Sciatic nerve (tissue), 2 donors: ENCODE results near the gene MDM4. TPM values are rescaled to one million over a fixed set of nuclear protein-coding genes. Genes with fewer than 3 reads are reported as not detected.

Source experiments
- ATAC-seq: fragments of 200-7000 bp; cut with Tn5 transposase; one replicate; pipeline ENCODE4 v1.9.1; 2020; ENCODE audit warnings: mild to moderate bottlenecking, moderate library complexity
- DNase-seq: peaks from one replicate; pipeline ENCODE4 v3.0.0-alpha.2; 2020; ENCODE audit warnings: low spot score
- intact Hi-C: fragments of 100-400 bp; cut with DNase I; formaldehyde crosslinking; loops from one replicate; pipeline ENCODE4 v1.14.2; 2022
- total RNA-seq: library from RNA; stranded (reverse); fragmentation: NEBNext Ultra II Directional; extraction: Animal tissue kit (Norgen Biotek cat#: 25700); gene quantifications from one replicate; pipeline ENCODE4 v1.2.1, GENCODE V29; 2021
- donor health status: DM: no; HTN: no; CAD: no.
- donor health status: DM: no; HTN: no; CAD: no.

Gene MDM4
- total RNA-seq, 1 donor from 2014 or later = 157 TPM

DNA sequence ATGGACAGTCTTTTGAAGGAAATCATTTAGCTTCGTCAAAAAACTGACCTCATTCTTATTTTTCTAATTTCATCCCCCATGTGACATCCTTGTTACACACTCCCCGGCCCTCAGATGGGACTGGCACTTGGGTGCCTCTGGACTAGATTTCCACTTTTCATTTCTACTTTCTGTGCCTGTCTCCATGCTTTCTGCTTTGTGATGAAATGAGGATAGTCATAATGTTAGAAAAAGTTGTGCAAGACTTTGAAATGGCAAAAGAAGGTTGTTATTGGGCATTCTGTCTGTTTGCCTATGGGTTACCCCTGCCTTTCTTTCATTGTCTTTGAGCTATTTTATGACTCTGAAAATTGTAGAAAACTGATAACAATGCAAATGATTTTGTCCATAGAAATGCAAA, 54.9 kb downstream of the MDM4 start:
- DNase-seq = no peak
- no peak for ATAC-seq
- intact Hi-C loops = no loop called here

DNA sequence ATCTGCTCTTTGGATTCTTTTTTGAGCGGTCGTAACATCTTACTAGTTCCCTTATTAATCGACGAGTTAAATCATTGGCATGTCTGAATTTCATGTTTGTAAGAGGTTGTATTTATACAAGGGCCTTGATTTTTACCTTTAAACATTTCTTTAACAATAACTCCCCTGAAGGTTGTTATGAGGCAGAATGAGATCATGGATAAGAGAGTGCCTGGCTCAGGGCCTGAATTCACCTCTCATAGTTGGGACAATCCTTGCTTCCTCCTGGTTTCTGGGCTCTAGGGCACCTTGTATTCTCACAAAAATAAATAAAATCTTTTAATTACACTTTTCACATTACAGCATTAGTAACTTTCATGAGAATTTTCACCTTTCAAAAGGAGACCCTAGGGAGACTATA, 55.4 kb downstream of the MDM4 start:
- intact Hi-C loops = no loop called here
- no peak for DNase-seq
- no peak for ATAC-seq

DNA sequence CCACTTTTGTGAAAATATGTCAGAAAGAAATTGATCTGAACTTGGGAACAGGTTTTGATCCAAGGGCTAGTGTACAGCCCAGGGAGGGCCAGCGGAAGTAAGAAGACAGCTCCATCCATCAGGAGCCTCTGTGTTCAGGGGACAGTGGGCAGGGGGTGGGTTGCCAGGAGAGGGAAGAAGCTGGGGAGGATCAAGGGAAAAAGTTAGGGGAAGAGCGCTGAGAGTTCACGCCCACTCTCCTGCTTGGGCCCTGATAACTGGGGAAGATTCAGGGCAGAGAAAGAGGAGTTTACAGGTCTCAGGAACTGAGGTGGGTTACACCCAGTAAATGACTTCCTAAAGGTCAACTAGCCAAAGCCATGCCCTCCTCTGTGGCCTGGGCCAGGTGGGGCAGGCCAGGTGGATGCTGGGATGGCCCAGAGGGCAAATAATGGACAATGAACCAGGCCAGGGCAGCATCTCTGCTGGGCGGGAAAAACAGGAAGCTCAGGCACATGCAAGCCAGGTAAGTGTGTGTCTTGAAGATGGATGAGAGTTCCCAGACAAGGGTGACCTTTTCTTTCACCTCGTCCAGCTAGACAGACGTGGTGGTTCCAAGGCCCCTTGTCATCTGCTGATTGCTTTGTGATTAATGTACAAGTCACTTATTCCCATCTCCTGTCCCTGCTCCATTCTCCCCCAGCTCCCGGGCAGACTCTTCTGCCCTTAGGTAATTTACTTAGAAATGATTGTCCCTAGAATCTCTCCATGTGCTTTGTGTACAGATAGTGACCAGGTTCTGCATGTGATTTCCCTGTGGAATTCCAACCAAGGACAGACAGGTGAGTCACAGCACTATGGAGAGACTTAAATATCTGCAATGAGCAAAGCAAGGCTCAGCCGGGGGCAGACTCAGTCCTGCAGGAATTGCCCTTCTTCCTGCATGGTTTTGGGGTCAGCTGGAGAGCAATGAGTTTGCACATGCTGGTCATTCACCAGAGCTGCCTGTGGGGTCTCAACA, 57.0 kb downstream of the MDM4 start:
- ATAC-seq (no peak), DNase-seq (no peak)
- intact Hi-C loops = no loop called here

DNA sequence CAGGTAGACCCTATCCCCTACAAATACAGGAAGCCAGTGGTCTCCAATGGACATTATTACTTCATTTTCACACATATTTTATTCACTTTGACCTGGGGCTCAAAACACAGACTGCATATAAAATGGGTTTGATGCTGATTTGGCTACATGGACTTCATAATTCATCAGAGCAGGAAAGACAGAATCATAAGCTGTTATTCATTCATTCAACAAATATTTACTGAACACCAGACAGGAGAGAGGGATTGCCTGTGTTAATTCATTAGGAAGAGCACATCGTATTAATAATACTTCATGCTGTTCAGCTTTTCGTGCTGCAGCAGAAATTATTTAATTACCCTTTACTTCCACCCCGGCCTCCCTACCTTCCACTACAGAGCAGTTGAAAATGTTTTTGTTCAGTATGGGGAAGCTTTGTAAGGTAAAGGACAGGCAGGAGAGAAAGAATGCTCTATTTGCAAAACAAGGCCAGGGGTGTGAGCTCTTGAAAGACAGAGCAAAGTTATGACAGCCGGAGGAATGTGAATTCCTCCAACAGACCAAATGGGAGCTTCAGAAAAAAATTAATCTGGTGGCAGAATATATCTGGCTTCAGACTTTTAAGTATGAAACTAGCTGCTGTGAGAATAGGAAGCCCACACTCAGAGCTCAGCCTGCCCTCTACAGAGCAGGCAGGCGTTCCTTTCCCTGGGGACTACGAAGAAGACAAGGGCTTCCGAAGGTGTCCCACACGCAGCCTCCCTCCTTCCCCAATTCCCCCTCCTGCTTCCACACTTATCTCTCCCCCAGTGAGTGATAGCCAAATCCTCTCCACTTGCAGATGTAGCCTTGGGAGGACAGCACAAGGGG, 58.0 kb downstream of the MDM4 start:
- intact Hi-C loops = no loop called here
- ATAC-seq (no peak), DNase-seq (no peak)

DNA sequence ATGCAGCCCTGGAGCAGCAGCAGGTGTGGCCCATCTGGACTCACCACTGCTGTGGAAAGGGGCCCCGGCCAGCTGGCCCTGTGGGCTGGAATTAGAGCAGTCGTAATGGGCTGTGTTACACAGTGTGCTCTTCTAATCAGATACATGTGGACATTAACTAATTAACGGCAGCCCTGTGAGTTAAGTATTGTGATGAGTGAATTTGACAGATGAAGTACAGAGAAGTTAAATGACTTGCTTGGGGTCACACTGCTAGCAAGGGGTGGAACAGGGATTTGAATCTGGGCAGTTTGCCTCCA, 58.6 kb downstream of the MDM4 start:
- intact Hi-C loops = no loop called here
- DNase-seq (no peak), ATAC-seq (no peak)

DNA sequence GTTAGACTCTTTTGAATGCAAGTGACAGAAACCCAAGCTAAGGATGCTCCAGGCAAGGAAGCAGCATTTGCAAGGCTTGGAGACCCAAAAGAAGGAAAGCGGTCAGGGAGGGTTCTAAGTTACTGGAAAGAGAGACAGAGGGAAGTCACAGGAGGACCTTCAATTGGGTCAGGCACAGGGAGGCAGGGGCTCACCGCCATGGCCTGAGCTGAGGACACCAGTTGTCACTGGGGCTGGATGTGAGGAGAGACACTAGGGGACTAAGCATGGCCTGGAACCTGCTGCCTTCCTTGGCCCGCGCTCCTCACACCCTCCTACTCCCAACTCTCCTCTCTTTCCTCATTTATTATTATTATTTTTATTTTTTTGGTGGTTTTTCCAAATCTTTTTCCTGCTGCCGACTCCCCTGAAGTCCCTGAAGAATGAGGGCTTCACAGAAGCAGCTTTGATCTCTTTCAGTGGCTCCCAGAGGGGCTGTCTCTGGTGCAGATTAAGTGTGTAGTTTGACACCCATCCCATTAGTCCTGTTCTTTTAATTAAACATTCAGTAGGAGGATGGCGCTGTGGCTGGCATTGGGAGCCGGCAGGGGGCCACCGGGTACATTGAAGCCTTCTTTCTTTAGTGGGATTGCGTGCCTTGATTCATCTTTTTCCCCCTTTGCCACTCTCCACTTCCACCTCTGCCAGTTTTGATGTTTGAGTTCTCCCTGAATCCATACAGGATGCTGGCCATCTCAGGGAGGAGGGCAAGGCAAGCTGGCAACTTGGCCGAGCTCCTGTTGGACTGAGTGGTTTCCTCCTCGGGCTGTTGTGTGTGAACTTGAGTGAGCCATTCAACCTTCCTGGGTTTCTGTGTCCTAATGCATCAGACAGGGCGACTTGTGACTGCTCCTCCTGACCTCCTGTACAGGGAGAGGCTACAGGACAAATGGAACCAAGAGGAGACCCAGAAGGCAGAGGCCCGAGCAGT, 59.3 kb downstream of the MDM4 start:
- intact Hi-C loops = no loop called here
- ATAC-seq = no peak
- DNase-seq = no peak

DNA sequence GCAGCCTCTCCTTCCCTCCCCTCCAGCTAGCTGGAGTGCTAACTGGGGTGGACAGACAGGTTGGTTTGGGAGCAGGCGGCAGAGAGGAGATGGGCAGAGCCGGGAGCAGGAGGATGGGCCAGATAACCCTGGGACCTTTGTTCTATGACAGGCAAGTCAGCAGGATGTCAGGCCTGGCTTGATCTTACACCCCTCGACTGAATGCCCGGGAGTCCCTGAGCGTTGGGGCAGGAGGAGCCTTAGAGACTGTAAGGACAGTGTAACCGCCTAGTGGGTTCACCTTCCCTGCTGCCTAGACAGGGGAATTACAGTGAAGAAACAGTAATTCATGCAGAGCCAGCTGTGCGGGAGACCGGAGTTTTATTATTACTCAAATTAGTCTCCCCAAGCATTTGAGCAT, 60.2 kb downstream of the MDM4 start:
- no peak for ATAC-seq
- intact Hi-C loops = no loop called here

DNA sequence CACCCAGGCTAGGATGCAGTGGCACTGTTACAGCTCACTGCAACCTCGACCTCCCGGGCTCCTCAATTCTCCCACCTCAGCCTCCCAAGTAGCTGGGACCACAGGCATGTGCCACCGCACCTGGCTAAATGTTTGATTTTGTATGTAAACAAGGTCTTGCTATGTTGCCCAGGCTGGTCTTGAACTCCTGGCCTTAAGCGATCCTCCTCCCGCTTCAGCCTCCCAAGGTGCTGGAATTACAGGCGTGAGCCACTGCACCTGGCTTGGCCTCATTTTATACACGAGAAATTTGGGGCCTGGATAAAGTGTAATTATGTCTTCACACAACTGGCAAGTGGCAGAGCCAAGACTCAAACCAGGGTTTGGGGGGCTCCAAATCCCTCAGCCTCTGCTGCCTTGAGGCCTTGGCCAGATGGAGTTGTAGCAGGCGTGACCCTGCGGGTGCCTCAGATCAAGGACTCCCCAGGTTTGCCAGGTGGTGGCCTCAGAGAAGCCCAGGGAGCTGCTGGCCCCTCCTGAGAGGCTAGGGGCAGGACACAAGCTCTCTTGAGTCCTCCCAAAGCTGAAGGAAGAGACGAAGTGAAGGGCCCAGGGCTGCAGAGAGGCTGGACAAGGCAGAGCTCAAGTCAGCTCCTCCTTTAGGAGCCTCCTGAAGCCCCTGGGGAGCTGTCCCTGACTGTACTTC, 61.7 kb downstream of the MDM4 start:
- intact Hi-C loops = no loop called here
- ATAC-seq (no peak), DNase-seq (no peak)

More for the DNA sequence above, 60.2 kb downstream of the MDM4 start:
- DNase-seq = no peak

DNA sequence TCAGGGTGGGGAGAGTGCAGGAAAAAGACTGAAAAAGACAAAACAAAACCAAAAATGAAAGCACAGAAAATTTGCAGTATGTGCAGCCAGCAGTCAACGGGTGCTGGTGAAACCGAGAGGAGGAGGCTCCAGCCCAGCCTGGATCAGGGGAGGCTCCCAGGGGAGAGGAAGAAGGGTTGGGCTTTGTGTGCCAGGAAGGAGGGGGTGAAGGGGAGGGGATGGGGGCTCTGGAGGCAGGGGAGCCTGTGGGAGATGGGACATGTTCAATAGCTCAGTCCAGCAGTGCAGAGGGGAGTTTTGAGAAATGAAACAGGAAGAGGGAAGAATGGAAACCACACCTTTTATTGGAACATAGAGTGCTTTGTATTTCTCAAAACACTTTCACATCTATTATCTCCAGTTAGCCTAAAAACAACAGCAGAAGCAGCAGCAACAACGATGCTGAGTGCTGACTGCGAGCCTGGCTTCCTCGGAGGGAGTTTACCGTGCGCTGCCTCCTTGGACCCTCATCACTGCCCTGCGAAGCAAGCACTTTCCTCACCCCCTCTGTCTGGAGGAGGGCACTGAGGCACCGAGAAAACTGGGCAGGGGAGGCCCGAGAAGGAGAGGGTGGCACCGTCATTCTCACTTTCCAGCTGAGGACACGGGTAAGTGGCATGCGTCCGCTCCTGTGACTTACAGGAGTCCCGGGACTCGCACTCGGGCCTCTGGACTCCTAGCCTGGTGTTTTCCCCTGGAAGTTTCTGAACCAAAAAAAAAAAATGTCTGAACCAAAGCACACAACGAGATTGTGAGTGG, 62.9 kb downstream of the MDM4 start:
- ATAC-seq = peak; percentile 82
- intact Hi-C loops = no loop called here
- DNase-seq = peak; percentile 64

DNA sequence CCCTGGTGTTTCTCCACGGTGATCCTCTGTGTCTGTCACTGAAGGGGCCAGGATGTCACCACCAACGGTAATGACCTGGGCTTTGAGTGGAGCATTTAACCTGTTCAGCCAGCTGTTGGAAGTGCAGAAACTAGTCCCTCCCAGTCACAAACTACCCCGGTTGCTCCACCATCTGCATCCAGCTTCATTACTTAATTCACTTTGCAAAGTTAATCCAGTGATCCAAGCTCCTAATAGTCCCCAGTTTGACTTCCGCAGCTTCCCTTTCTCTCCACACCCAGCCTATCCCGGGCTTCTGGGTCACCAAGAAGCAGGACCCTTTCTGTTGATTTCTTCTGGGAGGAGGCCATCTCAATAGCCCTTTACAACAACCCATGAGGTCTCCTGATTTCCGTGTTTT, 63.5 kb downstream of the MDM4 start:
- intact Hi-C loops = no loop called here
- ATAC-seq = peak; percentile 32
- DNase-seq = peak; percentile 18

DNA sequence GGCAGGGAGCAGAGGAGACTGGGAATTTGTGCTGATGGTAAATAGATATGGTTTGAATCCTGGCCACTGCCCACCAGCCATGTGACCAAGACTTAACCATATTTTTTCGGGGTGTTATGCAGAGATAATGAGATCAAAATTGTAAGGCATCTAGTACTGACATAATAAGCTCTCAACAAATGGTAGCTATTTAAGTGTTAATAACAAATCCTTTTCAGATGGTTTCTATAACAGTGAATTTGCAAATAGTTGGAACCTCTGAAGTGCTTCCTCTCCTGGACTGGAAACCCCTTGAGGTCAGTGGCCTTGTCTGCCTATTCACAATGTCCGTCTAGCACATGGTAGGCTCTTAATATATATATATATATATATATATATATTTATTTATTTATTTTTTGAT, 64.7 kb downstream of the MDM4 start:
- DNase-seq = peak; percentile 10
- intact Hi-C loops = no loop called here
- ATAC-seq = no peak

DNA sequence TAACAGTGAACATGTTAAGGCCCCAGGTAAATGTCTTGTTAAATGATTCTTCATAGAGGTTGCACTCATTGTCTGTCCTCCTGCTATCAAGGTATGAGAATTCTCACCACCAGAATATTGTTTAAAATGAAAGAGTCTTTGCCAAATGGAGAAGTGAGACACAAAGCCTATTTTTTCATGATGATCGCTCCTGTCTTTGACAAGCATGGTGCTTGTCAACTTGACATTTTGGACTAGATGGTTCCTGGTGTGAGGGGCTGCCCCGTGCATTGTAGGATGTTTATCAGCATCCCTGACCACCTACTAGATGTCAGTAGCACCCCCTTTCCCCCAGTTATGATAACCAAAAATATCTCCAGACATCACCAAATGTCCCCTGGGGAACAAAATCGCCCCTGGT, 65.6 kb downstream of the MDM4 start:
- ATAC-seq (no peak), DNase-seq (no peak)
- intact Hi-C loops = no loop called here

DNA sequence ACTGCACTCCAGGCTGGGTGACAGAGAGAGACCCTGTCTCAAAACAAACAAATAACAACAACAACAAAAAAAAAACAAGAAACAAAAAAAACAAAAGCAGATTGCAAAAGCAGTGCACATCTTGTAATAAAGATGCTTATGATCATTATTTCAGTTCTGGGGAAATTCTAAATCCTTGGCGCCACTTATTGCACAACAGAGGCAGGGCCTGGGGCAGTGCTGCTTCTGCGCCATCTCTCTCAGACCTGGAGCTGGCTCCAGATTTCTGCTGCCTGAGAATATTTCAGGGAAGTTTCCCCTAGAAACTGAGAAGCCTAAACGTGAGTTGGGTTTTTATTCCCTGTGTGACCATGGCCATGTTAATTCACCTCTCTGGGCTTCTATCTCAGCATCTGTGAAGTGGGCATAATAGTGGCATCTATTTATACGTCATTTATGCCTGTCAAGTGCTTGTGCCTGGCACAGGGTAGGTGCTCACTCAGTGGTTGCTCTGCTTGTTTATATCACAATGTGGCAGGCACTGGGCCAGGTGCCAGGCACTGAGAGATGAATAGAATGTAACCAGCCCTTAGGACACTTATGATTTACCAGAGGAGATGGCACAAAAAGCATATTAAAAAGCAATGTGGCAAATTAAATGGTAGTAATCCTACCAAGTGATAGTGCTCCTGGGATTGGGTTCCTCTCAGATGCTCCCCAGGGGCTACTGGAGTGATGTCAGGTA, 67.9 kb downstream of the MDM4 start:
- DNase-seq (no peak), ATAC-seq (no peak)
- intact Hi-C loops = no loop called here

DNA sequence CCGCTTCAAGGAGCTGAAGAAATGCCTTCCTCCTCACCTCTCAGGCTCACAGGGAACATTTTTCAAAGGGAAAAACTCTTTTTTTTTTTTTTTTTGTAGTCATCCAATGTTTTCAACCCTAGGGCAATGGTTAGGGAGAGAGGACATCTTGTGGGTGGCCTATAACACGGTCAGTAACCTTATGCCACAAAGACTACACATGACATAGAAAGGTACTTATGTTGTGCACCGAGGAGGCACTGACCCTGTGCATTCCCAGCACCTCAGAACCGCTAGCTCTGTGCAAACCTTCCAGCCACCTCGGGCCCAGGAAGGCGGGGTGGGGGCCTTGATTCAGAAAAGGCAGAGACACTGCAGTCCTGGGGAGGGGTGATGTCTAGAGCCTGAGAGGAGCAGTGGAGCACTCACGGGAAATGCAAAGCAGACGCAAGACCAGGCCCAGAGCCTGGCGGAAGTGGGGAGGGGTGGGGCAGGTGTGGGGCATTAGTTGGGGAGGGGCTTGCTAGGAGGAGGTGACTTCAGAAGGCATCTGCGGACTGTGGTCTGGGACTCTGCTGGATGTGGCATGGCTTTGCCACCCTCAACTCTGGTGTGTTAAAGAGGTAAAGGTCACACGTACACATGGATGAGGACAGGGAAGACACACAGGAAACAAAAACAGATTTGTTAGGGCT, 68.6 kb downstream of the MDM4 start:
- intact Hi-C loops = no loop called here
- no peak for DNase-seq
- ATAC-seq = no peak

DNA sequence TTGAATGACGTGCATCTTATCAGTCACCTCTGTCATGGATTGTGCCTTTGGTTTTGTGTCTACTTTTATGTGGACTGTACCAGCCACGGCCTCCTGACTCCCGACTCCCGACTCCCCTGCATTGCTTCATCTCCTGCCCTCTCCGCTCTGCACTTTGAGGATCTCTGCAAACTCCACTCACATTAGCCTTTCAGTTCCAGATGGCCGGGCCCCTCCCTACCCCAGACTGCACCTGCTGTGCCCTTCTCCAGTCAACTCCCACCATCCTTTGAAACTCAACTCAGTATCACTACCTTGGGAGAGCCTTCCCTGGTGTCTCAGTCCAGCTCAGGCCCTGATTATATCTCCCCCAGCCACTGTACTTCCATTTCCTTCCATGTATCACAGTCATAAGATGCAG, 71.4 kb downstream of the MDM4 start:
- ATAC-seq (no peak), DNase-seq (no peak)
- intact Hi-C loops = no loop called here

DNA sequence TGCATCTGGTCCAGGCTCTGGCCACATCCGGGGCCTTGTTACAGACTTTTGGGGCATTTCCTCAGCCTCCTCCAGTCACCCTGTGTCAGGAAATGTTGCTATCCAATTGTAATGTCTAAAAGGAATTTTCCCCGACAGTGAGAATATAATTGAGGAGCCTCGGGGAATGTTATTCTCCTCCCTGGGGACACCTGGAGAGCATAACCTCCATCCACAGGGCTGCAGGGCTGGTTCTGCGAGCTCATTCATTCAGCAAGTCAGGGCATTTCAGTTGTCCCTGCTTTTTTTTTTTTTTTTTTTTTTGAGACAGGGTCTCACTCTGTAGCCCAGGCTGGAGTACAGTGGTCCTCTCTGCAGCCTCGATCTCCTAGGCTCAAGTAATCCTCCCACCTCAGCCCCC, 72.6 kb downstream of the MDM4 start:
- DNase-seq (no peak), ATAC-seq (no peak)
- intact Hi-C loops = no loop called here
